NB4 (cell line): Measurements from ENCODE around the gene RSAD1.

ENCODE experiments used
- DNase-seq: peaks from one replicate; pipeline ENCODE4 v3.0.0; 2010; ENCODE audit warnings: low read depth
- H3K4me3 ChIP-seq: one replicate; pipeline ENCODE4 v1.5.1; 2011; ENCODE audit warnings: mild to moderate bottlenecking, low read depth, low read length, moderate library complexity
- MYC ChIP-seq: IDR thresholded peaks from 2 replicates; pipeline ENCODE4 v1.6.1; 2011; ENCODE audit warnings: low read depth, low read length
- POLR2A ChIP-seq: IDR thresholded peaks from 2 replicates; pipeline ENCODE4 v1.6.1; 2011; ENCODE audit warnings: mild to moderate bottlenecking; ENCODE audit not compliant: insufficient read length; ENCODE audit errors: extremely low read depth
- TF ChIP-seq, protein P1 (sequence below): IDR thresholded peaks from 2 replicates; pipeline ENCODE4 v1.6.1; 2011; ENCODE audit warnings: low read depth, low read length
- TF ChIP-seq, protein P2 (sequence below): IDR thresholded peaks from one replicate; pipeline ENCODE4 v1.5.1; 2012; ENCODE audit warnings: low read depth, low read length

The RSAD1 gene

DNA sequence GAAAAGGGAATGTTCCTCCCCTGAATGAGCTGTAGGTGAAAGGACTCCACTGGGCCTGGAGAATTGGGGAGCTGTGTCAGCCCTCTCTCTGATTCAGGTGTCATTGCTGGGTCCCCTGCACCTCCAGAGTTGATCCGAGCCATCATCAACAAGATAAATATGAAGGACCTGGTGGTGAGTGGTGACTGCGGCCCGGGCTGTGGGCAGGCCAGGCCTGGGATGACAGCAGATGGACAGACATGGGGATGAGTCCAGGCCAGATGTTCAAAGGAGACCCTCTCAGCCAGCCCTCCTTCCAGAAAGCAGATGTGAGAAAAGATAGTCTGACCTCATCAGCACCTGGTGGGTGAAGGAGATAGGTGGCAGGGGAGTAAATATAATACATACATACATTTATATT is 14.5 kb upstream of the RSAD1 start:
- DNase-seq, result no peak
- TF ChIP-seq MYC (no peak), POLR2A (no peak)
- TF ChIP-seq, protein P1, sequence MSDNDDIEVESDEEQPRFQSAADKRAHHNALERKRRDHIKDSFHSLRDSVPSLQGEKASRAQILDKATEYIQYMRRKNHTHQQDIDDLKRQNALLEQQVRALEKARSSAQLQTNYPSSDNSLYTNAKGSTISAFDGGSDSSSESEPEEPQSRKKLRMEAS, result no peak
- TF ChIP-seq, protein P2, sequence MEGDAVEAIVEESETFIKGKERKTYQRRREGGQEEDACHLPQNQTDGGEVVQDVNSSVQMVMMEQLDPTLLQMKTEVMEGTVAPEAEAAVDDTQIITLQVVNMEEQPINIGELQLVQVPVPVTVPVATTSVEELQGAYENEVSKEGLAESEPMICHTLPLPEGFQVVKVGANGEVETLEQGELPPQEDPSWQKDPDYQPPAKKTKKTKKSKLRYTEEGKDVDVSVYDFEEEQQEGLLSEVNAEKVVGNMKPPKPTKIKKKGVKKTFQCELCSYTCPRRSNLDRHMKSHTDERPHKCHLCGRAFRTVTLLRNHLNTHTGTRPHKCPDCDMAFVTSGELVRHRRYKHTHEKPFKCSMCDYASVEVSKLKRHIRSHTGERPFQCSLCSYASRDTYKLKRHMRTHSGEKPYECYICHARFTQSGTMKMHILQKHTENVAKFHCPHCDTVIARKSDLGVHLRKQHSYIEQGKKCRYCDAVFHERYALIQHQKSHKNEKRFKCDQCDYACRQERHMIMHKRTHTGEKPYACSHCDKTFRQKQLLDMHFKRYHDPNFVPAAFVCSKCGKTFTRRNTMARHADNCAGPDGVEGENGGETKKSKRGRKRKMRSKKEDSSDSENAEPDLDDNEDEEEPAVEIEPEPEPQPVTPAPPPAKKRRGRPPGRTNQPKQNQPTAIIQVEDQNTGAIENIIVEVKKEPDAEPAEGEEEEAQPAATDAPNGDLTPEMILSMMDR, result no peak

DNA sequence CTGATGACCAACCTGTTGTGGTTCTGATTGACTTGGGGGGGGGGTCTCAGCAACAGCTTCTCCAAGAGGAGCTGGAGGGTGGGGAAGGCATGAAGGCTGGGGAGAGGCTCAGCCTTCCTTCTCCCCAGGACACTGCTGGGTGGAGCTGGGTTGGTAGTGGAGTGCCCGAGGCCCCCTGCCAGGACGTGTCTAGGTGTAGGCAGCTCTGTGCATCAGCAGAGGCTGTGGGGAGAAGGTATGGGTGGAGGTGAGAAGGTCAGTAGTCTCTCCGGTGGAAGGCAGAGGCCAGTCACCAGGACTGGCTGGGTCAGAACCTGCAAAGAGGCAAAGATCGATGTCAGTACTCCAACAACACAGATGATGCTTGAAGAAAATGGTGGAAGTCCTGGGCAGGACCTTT is 13.9 kb upstream of the RSAD1 start:
- no peak for TF ChIP-seq POLR2A
- TF ChIP-seq, protein P2, result no peak
- TF ChIP-seq, protein P1, result no peak
- no peak for TF ChIP-seq MYC
- H3K4me3 ChIP-seq, result no peak overlapping the region
- no peak for DNase-seq

More for the DNA sequence above, 14.5 kb upstream of the RSAD1 start:
- no peak overlapping the region for H3K4me3 ChIP-seq

DNA sequence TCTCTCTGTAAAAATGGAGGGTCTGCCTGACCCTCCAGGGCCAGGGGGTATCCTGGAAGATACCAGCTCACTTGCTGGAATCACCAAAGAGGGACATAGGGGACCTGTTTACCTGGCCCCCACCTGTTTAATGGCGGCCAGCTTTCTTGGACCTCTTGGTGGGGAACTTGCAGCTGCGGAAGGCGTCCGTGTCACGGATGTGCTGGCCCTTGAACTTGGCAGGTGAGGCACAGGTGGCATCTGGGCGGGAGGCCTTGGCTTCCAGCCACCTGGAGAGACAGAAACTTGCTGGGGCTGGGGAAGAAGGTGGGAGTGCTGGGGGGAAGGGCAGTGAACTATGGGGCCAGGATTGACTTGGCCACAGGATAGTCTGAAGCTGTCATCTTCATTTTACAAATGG is 13.5 kb upstream of the RSAD1 start:
- TF ChIP-seq, protein P2, result no peak
- TF ChIP-seq POLR2A (no peak), MYC (no peak)
- TF ChIP-seq, protein P1, result no peak
- no peak overlapping the region for H3K4me3 ChIP-seq
- no peak for DNase-seq

DNA sequence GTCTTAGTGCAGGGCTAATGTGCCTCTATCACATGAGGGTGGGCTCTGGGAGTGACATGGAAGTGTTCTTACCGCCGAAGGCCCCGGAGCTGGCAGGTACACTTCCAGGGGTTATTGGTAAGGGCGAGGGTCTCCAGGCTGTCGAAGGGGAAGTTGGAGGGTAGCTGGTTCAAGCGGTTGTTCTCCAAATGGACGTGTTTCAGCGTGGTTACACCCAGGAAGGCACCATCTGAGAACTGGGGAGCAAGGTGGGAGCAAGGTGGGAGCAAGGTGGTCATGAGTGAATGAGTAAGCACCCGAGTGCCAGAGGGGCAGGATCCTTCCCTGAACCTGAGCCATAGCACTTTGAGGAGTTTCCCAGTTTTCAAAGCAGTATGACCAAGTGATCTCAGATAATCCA is 13.0 kb upstream of the RSAD1 start:
- no peak for DNase-seq
- TF ChIP-seq, protein P1, result no peak
- TF ChIP-seq POLR2A (no peak), MYC (no peak)
- TF ChIP-seq, protein P2, result no peak
- H3K4me3 ChIP-seq, result no peak overlapping the region

DNA sequence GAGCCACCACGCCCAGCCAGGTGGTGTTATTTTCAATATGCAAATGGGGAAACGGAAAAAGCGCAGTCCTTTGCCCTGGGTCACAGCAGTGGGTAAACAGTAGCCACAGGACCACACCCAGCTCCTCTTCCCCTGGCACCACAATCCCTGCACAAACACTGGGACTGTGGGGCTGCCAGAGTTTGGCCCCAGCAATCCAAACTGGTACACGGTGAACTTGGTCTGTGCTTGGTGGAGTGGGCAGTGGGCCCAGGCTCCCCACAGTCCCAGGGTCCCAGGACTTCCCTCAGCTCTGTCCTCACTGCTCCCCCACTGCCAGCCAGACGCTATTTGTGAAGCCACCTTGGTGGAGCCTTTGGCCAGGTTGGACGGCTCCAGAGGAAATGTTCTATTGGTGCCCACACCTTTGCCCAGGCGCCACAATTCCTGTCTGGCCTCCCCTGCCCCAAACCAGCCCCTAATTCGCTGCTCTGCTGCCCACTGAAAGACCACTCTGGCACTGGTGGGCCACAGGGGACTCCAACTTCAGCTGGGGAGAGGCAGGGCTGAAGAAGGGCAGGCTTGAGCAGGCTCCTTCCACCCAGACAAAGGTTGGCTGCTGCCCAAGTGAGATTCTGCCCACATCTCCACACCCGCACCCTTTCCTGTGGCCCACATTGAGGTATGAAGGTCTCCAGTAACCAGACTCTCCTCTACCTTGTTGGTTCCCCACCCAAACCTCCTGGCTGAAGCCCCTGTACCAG is 12.1 kb upstream of the RSAD1 start:
- DNase-seq, result no peak
- TF ChIP-seq POLR2A, result no peak
- no peak for TF ChIP-seq MYC
- TF ChIP-seq, protein P1, result no peak
- TF ChIP-seq, protein P2, result no peak
- no peak overlapping the region for H3K4me3 ChIP-seq
